ENCODE measurements around the gene AMN. TPM values are rescaled to one million over a fixed set of nuclear protein-coding genes. Genes with fewer than 3 reads are reported as not detected.

The AMN gene
- polyA plus RNA-seq, 1 donor from 2014 or later = 0.15 TPM

DNA sequence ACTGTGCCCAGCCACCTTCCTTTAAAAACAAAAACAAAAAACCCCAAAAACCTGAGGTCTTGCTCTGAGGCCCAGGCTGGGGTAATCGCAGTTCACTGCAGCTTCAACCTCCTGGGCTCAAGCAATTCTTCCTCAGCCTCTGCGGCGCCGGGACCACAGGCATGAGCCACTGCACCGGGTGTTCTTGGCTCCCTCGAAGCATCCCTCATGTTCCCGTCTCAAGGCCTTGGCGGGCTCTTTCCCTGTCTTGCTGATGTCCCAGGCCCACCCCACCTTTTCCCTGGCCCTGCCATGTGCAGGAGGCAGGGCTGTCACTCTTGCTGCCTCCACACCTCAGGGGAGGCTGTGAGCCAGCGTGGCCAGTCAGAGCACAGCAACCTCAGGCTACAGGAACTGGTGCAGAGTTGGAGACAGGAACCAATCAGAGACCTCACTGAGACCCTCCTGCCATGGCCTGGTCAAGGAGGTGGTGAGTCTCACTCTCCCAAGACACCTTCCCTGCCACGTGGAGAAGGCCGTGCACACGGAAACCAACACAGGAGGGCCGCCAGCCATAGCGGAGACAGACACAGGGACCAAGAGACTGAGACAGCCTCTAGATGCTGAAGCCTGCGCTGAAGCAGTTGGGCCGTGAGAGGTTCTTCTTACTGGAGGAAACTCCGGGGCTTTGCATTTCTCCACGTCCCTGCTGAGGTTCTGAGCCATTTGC lies 6.0 kb upstream of the AMN start:
- no peaks in the 10 kb centered on the region for H3F3A ChIP-seq (ENCODE audit: insufficient read depth, low read length, poor library complexity, severe bottlenecking)
- no peaks in the 10 kb centered on the region for H4K20me1 ChIP-seq (ENCODE audit: insufficient read depth)
- no peak overlapping the region for H3K9ac ChIP-seq (ENCODE audit: low read length)
- no peak overlapping the region for H3K4me2 ChIP-seq (ENCODE audit: low read length)
- H2AFZ ChIP-seq (ENCODE audit: low read depth, low read length) = no peak overlapping the region
- peaks cover 5% of the 10 kb centered on the region for H3K27me3 ChIP-seq (ENCODE audit: insufficient read depth, low read depth, low read length)
- no peaks in the 10 kb centered on the region for H3K9me2 ChIP-seq (ENCODE audit: insufficient read depth, low read length)
- H3K27ac ChIP-seq (ENCODE audit: low read length) = no peak overlapping the region
- H3K9me3 ChIP-seq (ENCODE audit: low read length) = peaks cover 4% of the 10 kb centered on the region
- H3K4me3 ChIP-seq (ENCODE audit: low read length) = no peak overlapping the region
- H3K79me2 ChIP-seq (replicated peaks; ENCODE audit: insufficient read depth, low read length) = no peaks in the 10 kb centered on the region
- no peaks in the 10 kb centered on the region for H3K36me3 ChIP-seq (ENCODE audit: insufficient read depth, low read length)
- TF ChIP-seq TAF1 (IDR thresholded peaks at IDR 0.05; ENCODE audit: low read depth) = no peak
- TF ChIP-seq EP300 (conservative IDR thresholded peaks at IDR 0.05; ENCODE audit: poor library complexity, severe bottlenecking) = no peak
- TF ChIP-seq RAD21 (conservative IDR thresholded peaks at IDR 0.05) = no peak
- no peak for TF ChIP-seq SMC3 (conservative IDR thresholded peaks at IDR 0.05; ENCODE audit: poor library complexity)
- TF ChIP-seq, protein P1, sequence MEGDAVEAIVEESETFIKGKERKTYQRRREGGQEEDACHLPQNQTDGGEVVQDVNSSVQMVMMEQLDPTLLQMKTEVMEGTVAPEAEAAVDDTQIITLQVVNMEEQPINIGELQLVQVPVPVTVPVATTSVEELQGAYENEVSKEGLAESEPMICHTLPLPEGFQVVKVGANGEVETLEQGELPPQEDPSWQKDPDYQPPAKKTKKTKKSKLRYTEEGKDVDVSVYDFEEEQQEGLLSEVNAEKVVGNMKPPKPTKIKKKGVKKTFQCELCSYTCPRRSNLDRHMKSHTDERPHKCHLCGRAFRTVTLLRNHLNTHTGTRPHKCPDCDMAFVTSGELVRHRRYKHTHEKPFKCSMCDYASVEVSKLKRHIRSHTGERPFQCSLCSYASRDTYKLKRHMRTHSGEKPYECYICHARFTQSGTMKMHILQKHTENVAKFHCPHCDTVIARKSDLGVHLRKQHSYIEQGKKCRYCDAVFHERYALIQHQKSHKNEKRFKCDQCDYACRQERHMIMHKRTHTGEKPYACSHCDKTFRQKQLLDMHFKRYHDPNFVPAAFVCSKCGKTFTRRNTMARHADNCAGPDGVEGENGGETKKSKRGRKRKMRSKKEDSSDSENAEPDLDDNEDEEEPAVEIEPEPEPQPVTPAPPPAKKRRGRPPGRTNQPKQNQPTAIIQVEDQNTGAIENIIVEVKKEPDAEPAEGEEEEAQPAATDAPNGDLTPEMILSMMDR (IDR thresholded peaks at IDR 0.05; ENCODE audit: poor library complexity, severe bottlenecking) = no peak
- TF ChIP-seq, protein P2, sequence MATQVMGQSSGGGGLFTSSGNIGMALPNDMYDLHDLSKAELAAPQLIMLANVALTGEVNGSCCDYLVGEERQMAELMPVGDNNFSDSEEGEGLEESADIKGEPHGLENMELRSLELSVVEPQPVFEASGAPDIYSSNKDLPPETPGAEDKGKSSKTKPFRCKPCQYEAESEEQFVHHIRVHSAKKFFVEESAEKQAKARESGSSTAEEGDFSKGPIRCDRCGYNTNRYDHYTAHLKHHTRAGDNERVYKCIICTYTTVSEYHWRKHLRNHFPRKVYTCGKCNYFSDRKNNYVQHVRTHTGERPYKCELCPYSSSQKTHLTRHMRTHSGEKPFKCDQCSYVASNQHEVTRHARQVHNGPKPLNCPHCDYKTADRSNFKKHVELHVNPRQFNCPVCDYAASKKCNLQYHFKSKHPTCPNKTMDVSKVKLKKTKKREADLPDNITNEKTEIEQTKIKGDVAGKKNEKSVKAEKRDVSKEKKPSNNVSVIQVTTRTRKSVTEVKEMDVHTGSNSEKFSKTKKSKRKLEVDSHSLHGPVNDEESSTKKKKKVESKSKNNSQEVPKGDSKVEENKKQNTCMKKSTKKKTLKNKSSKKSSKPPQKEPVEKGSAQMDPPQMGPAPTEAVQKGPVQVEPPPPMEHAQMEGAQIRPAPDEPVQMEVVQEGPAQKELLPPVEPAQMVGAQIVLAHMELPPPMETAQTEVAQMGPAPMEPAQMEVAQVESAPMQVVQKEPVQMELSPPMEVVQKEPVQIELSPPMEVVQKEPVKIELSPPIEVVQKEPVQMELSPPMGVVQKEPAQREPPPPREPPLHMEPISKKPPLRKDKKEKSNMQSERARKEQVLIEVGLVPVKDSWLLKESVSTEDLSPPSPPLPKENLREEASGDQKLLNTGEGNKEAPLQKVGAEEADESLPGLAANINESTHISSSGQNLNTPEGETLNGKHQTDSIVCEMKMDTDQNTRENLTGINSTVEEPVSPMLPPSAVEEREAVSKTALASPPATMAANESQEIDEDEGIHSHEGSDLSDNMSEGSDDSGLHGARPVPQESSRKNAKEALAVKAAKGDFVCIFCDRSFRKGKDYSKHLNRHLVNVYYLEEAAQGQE (IDR thresholded peaks at IDR 0.05; ENCODE audit: borderline replicate concordance) = no peak
- TF ChIP-seq MXI1 (conservative IDR thresholded peaks at IDR 0.05; ENCODE audit: poor library complexity, severe bottlenecking) = no peak
- no peak for TF ChIP-seq POLR2AphosphoS5 (IDR thresholded peaks at IDR 0.05)
- TF ChIP-seq EZH2 (IDR thresholded peaks at IDR 0.05; ENCODE audit: borderline replicate concordance, insufficient read depth, low read length, poor library complexity, severe bottlenecking) = no peak

- Histone ChIP-seq H3K4me3 (ENCODE audit: low read length) (no peak overlapping the region), H3K9ac (ENCODE audit: low read length) (no peak overlapping the region), H3K27ac (ENCODE audit: low read length) (no peak overlapping the region), H3K79me2 (replicated peaks; ENCODE audit: insufficient read depth, low read length) (no peaks in the 10 kb centered on the region), H4K20me1 (ENCODE audit: insufficient read depth) (no peaks in the 10 kb centered on the region), H3K4me2 (ENCODE audit: low read length) (no peak overlapping the region), H3K9me3 (ENCODE audit: low read length) (peaks cover 4% of the 10 kb centered on the region), H2AFZ (ENCODE audit: low read depth, low read length) (no peak overlapping the region), H3F3A (ENCODE audit: insufficient read depth, low read length, poor library complexity, severe bottlenecking) (no peaks in the 10 kb centered on the region), H3K9me2 (ENCODE audit: insufficient read depth, low read length) (no peaks in the 10 kb centered on the region), H3K27me3 (ENCODE audit: insufficient read depth, low read depth, low read length) (peaks cover 10% of the 10 kb centered on the region), H3K36me3 (ENCODE audit: insufficient read depth, low read length) (no peaks in the 10 kb centered on the region)
- TF ChIP-seq TAF1 (IDR thresholded peaks at IDR 0.05; ENCODE audit: low read depth) = no peak
- TF ChIP-seq EP300 (conservative IDR thresholded peaks at IDR 0.05; ENCODE audit: poor library complexity, severe bottlenecking) = no peak
- TF ChIP-seq EZH2 (IDR thresholded peaks at IDR 0.05; ENCODE audit: borderline replicate concordance, insufficient read depth, low read length, poor library complexity, severe bottlenecking) = no peak
- no peak for TF ChIP-seq POLR2AphosphoS5 (IDR thresholded peaks at IDR 0.05)
- TF ChIP-seq MXI1 (conservative IDR thresholded peaks at IDR 0.05; ENCODE audit: poor library complexity, severe bottlenecking) = no peak
- TF ChIP-seq RAD21 (conservative IDR thresholded peaks at IDR 0.05) = no peak
Observed at GRCh38 chr14:102917056-102917385, 5.4 kb upstream of the AMN start.
